CD4-positive, alpha-beta T cell treated with Interleukin-4 for 1 hour (primary cell): ENCODE data around the gene ST6GALNAC1.
"Not testable (repeated sequence)": the region's sequence is repeated elsewhere in the genome, so short reads cannot be mapped to it uniquely, and the experiment has no call there.

Experiments
- DNase-seq, 2 donors: peaks; one replicate each; pipeline ENCODE4 v3.0.0-alpha.2; 2020 to 2022

Gene ST6GALNAC1

GRCh38 chr17:76640550-76641380, 2.8 kb downstream of the ST6GALNAC1 start:
- no peak for DNase-seq

GRCh38 chr17:76638263-76638662, 5.3 kb downstream of the ST6GALNAC1 start:
- no peak for DNase-seq

GRCh38 chr17:76636486-76637206, 6.9 kb downstream of the ST6GALNAC1 start:
- not testable (repeated sequence) for DNase-seq

GRCh38 chr17:76635659-76636360, 7.7 kb downstream of the ST6GALNAC1 start:
- no peak for DNase-seq

GRCh38 chr17:76635039-76635438, 8.5 kb downstream of the ST6GALNAC1 start:
- no peak for DNase-seq

DNA sequence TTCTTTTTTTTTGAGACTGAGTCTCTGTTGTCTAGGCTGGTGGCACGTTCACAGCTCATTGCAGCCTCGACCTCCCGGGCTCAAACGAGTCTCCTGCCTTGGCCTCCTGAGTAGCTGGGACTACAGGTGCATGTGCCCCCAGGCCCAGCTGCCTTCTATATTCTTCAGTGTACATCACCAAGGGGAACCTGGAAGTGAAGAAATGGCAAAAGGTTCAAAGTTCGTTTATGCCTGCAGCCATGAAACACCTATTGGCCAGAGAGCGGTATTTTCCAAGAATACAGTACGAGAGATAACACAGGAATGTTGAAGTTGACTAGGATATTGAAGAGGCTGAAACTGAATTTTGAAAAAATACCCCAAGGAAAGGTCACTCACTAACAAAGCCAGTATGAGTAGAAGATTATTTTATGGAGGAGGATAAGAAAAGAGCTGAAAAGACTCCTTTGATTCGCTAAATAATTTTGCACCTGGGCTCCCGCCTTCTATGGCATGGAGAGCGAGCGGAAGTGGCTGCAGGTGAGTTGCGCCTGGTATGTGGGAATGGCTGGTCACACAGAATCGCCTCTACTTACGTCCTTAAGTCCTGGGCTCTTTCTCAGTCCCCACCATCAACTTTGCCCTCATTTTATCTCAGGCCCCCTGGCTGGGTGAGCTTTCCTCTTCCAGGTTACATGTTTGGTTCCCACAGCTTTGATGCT, 9.8 kb downstream of the ST6GALNAC1 start:
- no peak for DNase-seq

- DNase-seq: no peak
These were observed 11.6 kb downstream of the ST6GALNAC1 start for GRCh38 chr17:76631821-76632565.

DNA sequence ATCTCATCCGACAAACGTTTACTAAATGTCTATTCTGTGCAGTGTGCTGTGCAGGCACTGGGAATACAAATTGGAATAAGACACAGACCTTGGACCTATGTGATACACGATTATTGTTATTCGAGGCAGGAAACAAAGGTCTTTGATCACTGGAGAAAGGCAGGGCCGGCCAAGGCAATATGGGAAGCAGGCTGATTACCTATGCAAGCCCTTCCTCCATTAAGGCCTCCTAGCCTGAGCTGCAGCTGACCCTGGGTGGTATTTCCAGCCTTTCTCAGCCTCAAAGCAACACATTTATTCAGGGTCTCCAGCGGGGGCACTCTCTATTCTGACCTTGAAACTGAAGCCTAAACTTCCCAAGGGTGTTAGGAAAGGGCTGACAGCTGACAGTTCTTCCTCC, 13.4 kb downstream of the ST6GALNAC1 start:
- DNase-seq: no peak

- DNase-seq: no peak
These were observed 16.0 kb downstream of the ST6GALNAC1 start for GRCh38 chr17:76627510-76627909.

DNA sequence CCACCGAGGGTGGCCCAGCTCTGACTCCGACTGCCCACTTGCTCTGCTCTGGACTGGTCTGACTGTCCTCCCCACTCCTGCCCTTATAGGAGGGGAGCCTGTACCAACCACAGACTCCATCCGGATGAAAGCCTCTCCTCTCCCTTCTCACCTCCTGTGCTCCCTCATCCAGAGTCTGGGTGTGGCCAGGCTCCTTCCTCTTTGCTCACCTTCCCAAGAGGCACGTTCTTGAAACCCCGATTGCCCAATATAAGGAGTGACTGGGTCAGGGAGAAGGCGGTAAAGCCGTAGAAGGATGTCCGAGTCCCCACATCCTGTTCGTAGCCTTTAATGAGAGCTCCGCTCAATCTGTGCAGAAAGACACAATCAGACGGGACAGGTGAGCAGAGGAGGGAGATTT, 17.1 kb downstream of the ST6GALNAC1 start:
- no peak for DNase-seq

DNA sequence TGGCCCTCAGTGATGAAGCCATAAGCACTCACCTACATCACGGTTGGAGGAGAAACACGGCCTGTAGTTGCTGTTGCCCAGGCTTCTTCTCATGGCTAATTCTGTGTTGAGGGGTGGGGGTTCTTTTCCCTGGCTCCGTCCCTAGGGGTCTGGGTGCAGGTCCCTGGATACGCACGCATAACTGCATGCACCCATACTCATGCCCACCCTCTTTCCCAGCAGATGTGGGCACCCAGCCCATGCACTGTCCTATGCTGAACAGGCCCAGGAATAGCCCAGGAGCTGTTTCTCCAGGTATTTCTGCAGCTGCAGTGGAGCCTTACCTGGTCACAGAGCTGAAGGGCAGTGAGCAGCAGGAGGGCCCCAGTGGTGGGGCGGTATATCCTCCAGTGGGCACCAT, 18.1 kb downstream of the ST6GALNAC1 start:
- no peak for DNase-seq

GRCh38 chr17:76623271-76624146, 20.0 kb downstream of the ST6GALNAC1 start:
- peak; percentile 77 to 79 for DNase-seq

- no peak for DNase-seq
These were observed 25.7 kb downstream of the ST6GALNAC1 start for GRCh38 chr17:76617838-76618237.

DNA sequence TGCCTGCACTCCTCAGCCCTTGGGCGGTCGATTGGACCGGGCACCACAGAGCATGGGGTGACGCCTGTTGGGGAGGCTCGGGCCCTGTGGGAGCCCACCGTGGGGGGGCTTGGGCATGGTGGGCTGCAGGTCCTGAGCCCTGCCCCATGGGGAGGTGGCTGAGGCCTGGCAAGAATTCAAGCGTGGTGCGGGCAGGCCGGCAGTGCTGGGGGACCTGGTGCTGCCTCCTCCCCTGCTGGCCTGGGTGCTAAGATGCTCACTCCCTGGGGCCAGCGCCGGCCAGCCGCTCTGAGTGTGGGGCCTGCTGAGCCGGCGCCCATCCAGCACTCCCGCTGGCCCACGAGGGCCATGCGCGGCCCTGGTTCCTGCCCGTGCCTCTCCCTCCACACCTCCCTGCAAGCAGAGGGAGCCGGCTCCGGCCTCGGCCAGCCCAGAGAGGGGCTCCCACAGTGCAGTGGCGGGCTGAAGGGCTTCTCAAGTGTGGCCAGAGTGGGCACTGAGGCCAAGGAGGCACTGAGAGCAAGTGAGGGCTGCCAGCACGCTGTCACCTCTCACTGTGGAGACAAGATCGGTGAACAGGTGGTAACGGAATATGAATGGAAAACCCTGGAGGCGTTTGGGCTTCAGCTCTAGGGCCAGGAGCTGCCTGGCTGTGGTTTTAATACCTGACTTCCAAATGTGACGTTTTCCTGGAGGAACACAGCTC, 28.5 kb downstream of the ST6GALNAC1 start:
- no peak for DNase-seq

GRCh38 chr17:76614064-76614759, 29.3 kb downstream of the ST6GALNAC1 start:
- peak; percentile 18 to 39 for DNase-seq

- DNase-seq: no peak
These were observed 30.3 kb downstream of the ST6GALNAC1 start for GRCh38 chr17:76612977-76613851.

- DNase-seq: no peak
These were observed 31.1 kb downstream of the ST6GALNAC1 start for GRCh38 chr17:76612465-76612864.

GRCh38 chr17:76611758-76612157, 31.8 kb downstream of the ST6GALNAC1 start:
- no peak for DNase-seq
